Activated naive CD4-positive, alpha-beta T cell treated with anti-CD3 and anti-CD28 coated beads, Interleukin-2, amount 50 U/mL, for 16 hours (primary cell): Measurements from ENCODE around the gene MASP2.
"Not testable (repeated sequence)": the region's sequence is repeated elsewhere in the genome, so short reads cannot be mapped to it uniquely, and the experiment has no call there.

Experiments
- DNase-seq: peaks from one replicate; pipeline ENCODE4 v3.0.0-alpha.2; 2020

Gene MASP2

GRCh38 chr1:11046625-11047365, at the start of gene MASP2:
Gene MASP2, minus strand, starts transcription at chr1:11047239. Its CDS starts 32 bp downstream, at chr1:11047207.
- DNase-seq = no peak

GRCh38 chr1:11083784-11084183, 36.7 kb upstream of the MASP2 start:
- DNase-seq = not testable (repeated sequence)

DNA sequence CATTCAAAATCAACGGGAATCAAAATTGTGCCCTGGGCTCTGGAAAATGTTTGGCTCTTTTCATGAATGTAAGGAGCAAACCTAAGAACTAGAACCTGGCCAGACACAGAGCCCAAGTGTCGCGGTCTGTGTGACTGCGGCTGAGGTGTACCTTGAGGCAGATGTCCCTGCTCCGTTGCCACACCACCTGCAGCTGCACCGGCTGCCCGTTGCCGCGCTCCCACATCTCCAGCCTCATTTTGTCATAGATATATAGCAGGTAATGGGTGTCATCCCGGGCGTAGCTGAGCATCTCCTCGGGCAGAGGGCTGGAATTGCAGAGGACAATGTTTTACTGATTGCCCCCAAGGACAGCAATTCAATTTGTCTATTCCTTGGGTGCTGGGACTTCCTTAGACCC, 33.9 kb upstream of the MASP2 start:
- DNase-seq = no peak

- DNase-seq = no peak
Observed at GRCh38 chr1:11078631-11079030, 31.6 kb upstream of the MASP2 start.

DNA sequence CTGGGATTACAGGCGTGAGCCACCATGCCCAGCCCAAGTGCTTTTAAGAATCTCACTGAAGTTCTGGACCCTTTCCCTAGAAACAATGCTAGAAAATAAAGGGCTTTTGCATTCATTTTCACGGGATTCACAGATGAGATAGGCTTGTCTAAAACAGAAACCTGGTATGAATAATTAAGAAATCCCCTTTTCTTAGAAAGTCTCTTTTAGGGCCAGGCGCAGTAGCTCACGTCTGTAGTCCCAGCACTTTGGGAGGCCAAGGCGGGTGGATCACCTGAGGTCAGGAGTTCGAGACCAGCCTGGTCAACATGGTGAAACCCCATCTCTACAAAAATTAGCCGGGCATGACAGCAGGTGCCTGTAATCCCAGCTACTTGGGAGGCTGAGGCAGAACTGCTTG, 26.4 kb upstream of the MASP2 start:
- not testable (repeated sequence) for DNase-seq

DNA sequence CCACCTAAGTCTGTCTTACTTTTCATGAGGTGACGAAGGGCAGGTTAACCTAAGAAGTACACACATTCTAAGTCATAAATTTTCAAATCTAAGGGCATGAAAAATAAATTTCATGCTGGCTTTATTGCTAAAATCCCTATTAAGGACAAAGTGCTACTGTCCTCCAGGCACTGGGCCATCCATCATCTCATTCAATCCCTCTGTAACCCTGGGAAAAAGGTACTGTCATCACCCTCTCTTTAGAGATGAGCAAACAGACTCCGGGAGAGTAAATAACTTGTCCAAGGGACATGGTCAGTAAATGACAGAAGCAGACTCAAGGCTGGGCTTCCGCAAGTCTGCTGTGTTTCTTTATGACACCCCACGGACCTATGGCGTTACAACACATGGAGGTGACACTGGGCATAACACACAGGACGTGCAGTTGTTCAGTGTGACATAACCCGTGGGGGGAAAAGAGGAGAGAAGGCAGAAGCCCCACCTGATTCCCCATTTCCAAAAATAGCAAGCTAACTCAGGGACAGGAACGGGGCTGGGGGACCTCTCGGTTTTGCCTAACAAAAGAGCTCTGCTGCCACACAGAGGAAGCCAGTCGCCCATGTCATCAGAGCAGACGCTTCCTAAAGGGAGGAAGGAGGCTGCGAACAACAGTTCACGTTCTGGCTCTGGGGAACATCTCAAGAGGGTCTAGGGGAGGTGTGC, 25.3 kb upstream of the MASP2 start:
- no peak for DNase-seq

GRCh38 chr1:11071463-11072215, 24.6 kb upstream of the MASP2 start:
- no peak for DNase-seq

- DNase-seq = no peak
Observed at GRCh38 chr1:11070876-11071275, 23.8 kb upstream of the MASP2 start.

DNA sequence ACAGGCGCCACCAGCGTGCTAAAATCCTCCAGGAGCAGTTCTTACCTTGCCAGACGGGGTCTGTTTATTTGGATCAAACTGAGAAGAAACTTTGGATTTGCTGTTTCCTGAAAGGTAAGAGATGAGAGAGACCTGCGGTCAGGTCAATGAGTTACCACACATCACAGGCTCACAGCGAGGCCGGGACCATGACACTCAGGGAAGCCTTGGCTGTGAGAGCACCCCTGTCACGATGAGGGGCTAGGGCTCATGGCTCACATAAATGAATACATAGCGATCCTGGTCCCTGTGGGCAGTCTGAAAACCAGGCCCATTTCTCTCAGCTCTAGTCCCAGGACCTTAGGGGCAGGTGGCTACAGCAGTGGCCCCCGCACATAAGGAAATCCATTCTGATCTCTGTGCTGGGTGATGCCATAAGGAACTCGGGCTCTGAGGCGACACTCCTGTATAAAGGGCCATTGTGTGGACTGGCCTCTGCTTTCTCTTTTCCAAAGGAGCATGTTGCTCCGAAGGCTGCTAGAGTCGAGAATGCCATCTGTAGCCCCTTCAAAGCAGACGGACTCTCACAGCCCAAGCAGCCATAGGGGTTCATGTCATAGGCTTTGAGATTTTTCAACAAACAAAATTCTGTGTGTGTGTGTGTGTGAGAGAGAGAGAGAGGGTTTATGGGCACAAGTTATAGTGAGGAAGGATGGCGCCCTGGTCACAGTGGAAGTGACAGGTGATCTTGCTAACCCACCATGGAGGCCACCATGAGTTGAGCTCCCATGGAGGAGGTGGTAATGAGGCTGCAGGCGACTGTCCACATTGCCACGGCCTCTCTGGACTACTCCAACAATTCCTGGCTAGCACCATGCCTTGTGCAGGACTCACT, 21.8 kb upstream of the MASP2 start:
- no peak for DNase-seq

- DNase-seq = no peak
Observed at GRCh38 chr1:11067716-11068599, 20.9 kb upstream of the MASP2 start.

GRCh38 chr1:11065796-11066195, 18.8 kb upstream of the MASP2 start:
- no peak for DNase-seq

- DNase-seq = no peak
Observed at GRCh38 chr1:11064942-11065341, 17.9 kb upstream of the MASP2 start.

- DNase-seq = not testable (repeated sequence)
Observed at GRCh38 chr1:11063937-11064537, 17.0 kb upstream of the MASP2 start.

GRCh38 chr1:11062965-11063401, 15.9 kb upstream of the MASP2 start:
- no peak for DNase-seq

- no peak for DNase-seq
Observed at GRCh38 chr1:11061652-11062365, 14.8 kb upstream of the MASP2 start.

GRCh38 chr1:11059968-11060830, 13.2 kb upstream of the MASP2 start, which contains the start of gene SRM:
Gene SRM, minus strand, starts transcription at chr1:11060018. Its CDS starts 75 bp downstream, at chr1:11059943.
- DNase-seq = peak; percentile 95

DNA sequence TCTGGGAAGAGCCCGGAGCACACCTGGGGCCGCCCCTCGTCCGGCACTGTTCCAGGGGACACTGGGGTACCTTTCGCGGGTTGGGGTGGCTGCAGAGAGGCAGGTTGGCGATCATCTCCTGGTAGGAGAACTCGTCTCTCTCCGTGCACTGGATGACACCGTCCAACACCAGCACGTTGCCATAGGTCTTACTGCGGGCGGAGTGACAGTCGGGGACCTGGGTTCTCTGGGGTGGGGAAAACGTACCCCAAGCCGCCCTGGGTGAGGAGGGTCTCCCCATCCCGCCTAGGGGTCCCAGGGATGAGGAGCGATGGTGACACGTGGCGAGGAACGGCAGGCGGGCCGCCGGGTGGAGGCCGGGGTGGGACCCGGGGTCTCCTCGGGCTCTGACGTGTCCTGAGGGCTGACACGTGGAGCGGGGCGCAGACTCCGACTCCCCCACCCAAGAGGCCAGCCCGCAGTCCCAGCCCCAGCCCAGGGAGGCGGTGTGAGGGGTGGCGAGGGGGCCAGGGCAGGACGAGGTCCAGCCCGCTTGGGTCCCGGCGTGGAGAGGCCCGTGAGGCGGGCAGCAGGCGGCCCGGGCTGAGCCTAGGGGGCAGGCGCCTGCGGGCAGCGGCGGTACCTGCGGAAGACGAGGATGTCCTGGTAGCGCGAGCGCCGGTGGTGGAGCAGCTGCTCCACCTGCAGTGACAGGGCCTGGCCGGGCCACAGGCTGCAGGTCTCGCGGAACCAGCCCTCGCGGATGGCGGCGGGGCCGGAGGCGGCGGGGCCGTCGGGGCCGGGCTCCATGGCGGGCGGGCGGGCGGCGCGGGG, 12.3 kb upstream of the MASP2 start:
- DNase-seq = peak; percentile 48

DNA sequence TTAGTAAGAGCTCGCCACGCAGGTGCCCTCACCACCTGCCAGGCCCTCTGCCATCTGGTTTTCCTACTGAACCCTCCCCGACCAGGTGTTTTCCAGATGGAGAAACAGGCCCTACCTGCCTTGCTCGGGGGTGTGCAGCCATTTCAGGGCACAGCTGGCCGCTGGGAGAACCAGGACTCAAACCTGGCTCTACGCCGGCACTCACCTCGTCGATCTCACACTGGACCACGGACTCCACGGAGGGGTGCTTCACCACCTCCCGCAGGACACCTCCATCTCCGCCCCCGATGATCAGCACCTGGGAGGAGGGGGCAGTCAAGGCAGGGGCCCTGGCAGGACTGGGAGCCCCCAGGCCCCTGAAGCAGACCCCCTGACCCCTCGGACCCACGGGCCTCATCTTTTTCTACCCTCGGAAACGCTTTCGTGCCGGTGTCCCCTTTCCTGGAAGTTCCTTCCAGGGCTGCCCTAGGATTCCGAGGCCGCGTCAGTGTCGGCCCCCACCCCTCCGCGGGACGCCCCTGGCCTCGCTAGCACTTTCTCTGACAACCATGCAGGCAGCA, 11.6 kb upstream of the MASP2 start:
- DNase-seq = no peak
